GM23248 (cell line): ENCODE measurements around the gene PI4KA. TPM values are rescaled to one million over a fixed set of nuclear protein-coding genes. Genes with fewer than 3 reads are reported as not detected.
"Not testable (repeated sequence)": the region's sequence is repeated elsewhere in the genome, so short reads cannot be mapped to it uniquely, and the experiment has no call there.

Source experiments
- DNase-seq: peaks from one replicate; pipeline ENCODE4 v3.0.0-alpha.2; 2015
- H2AFZ ChIP-seq: fragments of 200-600 bp; sonication (generic); 2 replicates; pipeline ENCODE4 v1.6.1; 2016; ENCODE audit warnings: antibody characterized with exemption
- H3F3A ChIP-seq: fragments of 200-600 bp; sonication (generic); 2 replicates; pipeline ENCODE4 v1.6.1; 2016; ENCODE audit warnings: mild to moderate bottlenecking, antibody characterized with exemption, mixed run types; ENCODE audit not compliant: insufficient read depth
- H3K27ac ChIP-seq: fragments of 200-600 bp; sonication (generic); 2 replicates; pipeline ENCODE4 v1.5.1; 2016; ENCODE audit warnings: mild to moderate bottlenecking
- H3K27me3 ChIP-seq: fragments of 200-600 bp; sonication (generic); replicated peaks from 2 replicates; pipeline ENCODE4 v1.6.1; 2016; ENCODE audit warnings: mild to moderate bottlenecking; ENCODE audit not compliant: insufficient read depth
- H3K36me3 ChIP-seq: fragments of 200-600 bp; sonication (generic); 2 replicates; pipeline ENCODE4 v1.6.1; 2016; ENCODE audit warnings: low read depth, mild to moderate bottlenecking
- H3K4me1 ChIP-seq: fragments of 200-600 bp; sonication (generic); 2 replicates; pipeline ENCODE4 v1.6.1; 2016; ENCODE audit warnings: mild to moderate bottlenecking; ENCODE audit not compliant: insufficient read depth
- H3K4me2 ChIP-seq: fragments of 200-600 bp; sonication (generic); one replicate; pipeline ENCODE4 v1.6.1; 2016; ENCODE audit warnings: mild to moderate bottlenecking; ENCODE audit not compliant: unreplicated experiment
- H3K4me3 ChIP-seq: fragments of 200-600 bp; sonication (generic); 2 replicates; pipeline ENCODE4 v1.5.1; 2016; ENCODE audit warnings: mild to moderate bottlenecking
- H3K79me2 ChIP-seq: fragments of 200-600 bp; sonication (generic); 2 replicates; pipeline ENCODE4 v1.6.1; 2016; ENCODE audit warnings: mild to moderate bottlenecking; ENCODE audit not compliant: insufficient read depth
- H3K9ac ChIP-seq: fragments of 200-600 bp; sonication (generic); 2 replicates; pipeline ENCODE4 v1.6.1; 2016; ENCODE audit warnings: mild to moderate bottlenecking
- H3K9me2 ChIP-seq: fragments of 200-600 bp; sonication (generic); 2 replicates; pipeline ENCODE4 v1.6.1; 2016; ENCODE audit warnings: mixed run types, mild to moderate bottlenecking, moderate library complexity; ENCODE audit not compliant: insufficient read depth
- H3K9me3 ChIP-seq: fragments of 200-600 bp; sonication (generic); one replicate; pipeline ENCODE4 v1.6.1; 2017; ENCODE audit warnings: low read depth
- H4K20me1 ChIP-seq: fragments of 200-600 bp; sonication (generic); 2 replicates; pipeline ENCODE4 v1.6.0; 2016; ENCODE audit not compliant: insufficient read depth
- EZH2 ChIP-seq: fragments of 200-600 bp; sonication (generic); IDR thresholded peaks from 2 replicates; pipeline ENCODE4 v1.6.1; 2018; ENCODE audit warnings: antibody characterized with exemption, mild to moderate bottlenecking; ENCODE audit not compliant: insufficient read depth, poor library complexity, severe bottlenecking
- EZH2phosphoT487 ChIP-seq: fragments of 200-600 bp; sonication (generic); IDR thresholded peaks from 2 replicates; pipeline ENCODE4 v1.6.1; 2018; ENCODE audit warnings: antibody characterized with exemption, moderate library complexity, mild to moderate bottlenecking, low read depth; ENCODE audit not compliant: insufficient read depth
- WGBS, 2 experiments: methylation state at CpG; one replicate each; pipeline ENCODE4 v1.1.6; 2015 to 2017; ENCODE audit warnings: low lambda C conversion rate in 2 of 2, low coverage in 1 of 2; ENCODE audit errors: missing lambda C conversion rate in 2 of 2; 5-methylcytosine and 5-hydroxymethylcytosine counted together
- in situ Hi-C: fragments of 300-500 bp; cut with MboI; formaldehyde crosslinking; loops from 2 replicates; pipeline ENCODE4 v1.15.0; 2020
- polyA plus RNA-seq: library from polyadenylated mRNA; unstranded; fragments of >200 nt; fragmentation: Nextera tagmentation; extraction: Ambion mirVana; gene quantifications from 2 replicates; pipeline ENCODE4 v1.2.1, GENCODE V29; 2016
- total RNA-seq: library from RNA; depleted of rRNA; stranded (reverse); fragments of >200 nt; shearing (Covaris generic); gene quantifications from 2 replicates; pipeline ENCODE4 v1.2.3, GENCODE V29; 2014

The PI4KA gene
- total and polyA plus RNA-seq, 2 experiments from 2014 or later, result 31.1 to 34.5 TPM

DNA sequence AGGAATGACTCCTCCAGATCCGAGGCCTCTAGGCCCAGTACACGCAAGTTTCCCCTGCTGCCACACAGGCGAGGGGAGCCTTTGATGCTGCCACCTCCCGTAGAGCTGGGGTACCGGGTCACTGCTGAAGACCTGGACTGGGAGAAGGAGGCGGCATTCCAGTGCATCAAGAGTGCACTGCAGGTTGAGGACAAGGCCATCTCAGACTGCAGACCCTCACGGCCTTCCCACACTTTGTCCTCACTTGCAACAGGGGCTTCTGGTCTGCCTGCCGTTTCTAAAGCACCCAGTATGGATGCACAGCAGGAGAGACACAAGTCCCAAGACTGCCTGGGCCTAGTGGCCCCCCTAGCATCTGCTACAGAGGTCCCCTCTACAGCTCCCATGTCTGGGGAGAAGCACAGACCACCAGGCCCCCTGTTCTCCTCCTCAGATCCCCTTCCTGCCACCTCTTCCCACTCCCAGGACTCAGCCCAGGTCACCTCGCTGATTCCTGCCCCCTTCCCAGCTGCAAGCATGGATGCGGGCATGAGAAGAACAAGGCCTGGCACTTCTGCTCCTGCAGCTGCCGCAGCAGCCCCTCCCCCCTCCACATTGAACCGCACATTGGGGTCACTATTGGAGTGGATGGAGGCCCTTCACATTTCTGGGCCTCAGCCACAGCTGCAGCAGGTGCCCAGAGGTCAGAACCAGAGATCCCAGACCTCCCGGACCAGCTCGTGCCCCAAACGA lies 167.9 kb downstream of the PI4KA start:
- H3K79me2 ChIP-seq, H3F3A ChIP-seq: not testable (repeated sequence)
- WGBS, 2 experiments, result 83 to 84% methylated on average over 15 of the region's 15 CpGs

DNA sequence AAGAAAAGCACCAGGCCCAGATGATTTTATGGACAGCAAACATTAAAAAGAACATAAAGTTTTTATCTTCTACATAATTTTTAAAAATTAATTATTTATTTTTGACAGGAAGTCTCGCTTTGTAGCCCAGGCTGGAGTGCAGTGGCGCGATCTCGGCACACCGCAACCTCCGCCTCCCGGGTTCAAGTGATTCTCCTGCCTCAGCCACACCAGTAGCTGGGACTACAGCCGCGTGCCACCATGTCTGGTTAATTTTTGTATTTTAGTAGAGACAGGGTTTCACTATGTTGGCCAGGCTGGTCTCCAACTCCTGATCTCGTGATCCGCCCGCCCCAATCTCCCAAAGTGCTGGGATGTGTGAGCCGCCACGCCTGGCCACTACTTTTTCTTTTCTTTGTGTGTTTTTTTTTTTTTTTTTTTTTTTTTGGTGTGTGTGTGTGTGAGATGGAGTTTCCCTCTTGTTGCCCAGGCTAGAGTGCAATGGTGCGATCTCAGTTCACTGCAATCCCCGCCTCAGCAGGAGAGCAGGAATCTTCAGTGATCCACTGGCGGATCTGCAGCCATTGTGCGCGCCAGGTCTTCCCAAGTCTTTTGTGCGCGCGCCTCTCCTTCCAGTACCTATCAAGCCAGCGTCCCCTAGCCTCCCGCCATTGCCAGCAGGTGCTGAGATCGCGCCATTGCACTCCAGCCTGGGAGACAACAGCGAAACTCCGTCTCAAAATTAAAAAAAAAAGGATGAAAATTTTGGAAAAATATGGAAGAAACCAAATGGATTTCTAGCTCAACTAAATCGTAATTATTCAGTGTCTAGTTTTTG lies 171.0 kb downstream of the PI4KA start:
- H3K27me3 ChIP-seq, H3K79me2 ChIP-seq, in situ Hi-C loops, H3K4me2 ChIP-seq, H4K20me1 ChIP-seq, H3K4me3 ChIP-seq, H3F3A ChIP-seq, H2AFZ ChIP-seq, H3K27ac ChIP-seq, H3K9me3 ChIP-seq, H3K9me2 ChIP-seq, DNase-seq, H3K36me3 ChIP-seq, H3K4me1 ChIP-seq, H3K9ac ChIP-seq: not testable (repeated sequence)
- 92% methylated on average over 28 to 29 of the region's 29 CpGs for WGBS, 2 experiments

More for the DNA sequence above, 167.9 kb downstream of the PI4KA start:
- H3K27me3 ChIP-seq, H3K9ac ChIP-seq, H3K9me3 ChIP-seq, H4K20me1 ChIP-seq, DNase-seq, H3K9me2 ChIP-seq, H3K4me1 ChIP-seq, H2AFZ ChIP-seq, H3K4me3 ChIP-seq, H3K27ac ChIP-seq, H3K36me3 ChIP-seq, H3K4me2 ChIP-seq, in situ Hi-C loops: not testable (repeated sequence)

DNA sequence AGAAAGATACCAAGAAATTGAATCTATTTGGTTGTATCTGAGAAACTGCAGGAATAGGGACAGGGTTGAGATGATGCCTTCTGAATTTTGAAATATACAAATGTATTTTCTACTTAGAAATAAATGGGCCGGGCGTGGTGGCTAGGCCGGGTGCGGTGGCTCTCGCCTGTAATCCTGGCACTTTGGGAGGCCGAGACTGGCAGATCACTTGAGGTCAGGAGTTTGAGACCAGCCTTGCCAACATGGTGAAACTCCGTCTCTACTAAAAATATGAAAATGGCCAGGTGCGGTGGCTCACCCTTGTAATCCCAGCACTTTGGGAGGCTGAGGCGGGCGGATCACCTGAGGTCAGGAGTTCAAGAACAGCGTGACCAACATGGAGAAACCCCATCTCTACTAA lies 172.8 kb downstream of the PI4KA start:
- H4K20me1 ChIP-seq, H3K4me1 ChIP-seq, H3K9me2 ChIP-seq, H3K27me3 ChIP-seq, in situ Hi-C loops, H3K9me3 ChIP-seq, DNase-seq, H3K79me2 ChIP-seq, H2AFZ ChIP-seq, H3K4me2 ChIP-seq, H3K27ac ChIP-seq, H3F3A ChIP-seq, H3K36me3 ChIP-seq, H3K9ac ChIP-seq, H3K4me3 ChIP-seq: not testable (repeated sequence)
- WGBS, 2 experiments, result 90 to 95% methylated on average over 11 of the region's 11 CpGs

DNA sequence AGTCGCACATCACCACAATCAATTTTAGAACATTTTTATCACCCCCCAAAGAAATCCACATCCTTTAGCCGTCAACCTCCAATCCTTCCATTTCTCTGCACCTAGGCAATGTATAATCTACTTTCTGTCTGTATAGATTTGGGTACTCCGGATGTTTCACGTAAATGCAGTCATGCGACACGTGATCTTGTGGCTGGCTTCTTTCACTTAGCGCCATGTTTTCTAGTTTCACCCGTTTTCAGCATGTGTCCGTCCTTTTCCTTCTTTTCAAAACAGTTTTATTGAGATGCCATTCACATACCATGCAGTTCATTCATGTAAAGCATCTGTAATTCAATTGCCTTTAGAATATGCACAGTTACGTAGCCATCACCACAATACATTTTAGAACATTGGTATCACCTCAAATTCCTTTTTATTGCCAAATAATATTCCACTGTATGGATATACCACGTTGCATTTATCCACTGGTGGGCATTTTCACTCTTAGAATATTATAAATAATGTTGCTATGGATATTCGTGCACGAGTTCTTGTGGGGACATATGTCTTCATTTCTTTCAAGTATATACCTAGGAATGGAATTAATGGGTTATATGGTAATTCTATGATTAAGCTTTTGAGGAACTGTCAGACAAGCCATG lies 179.7 kb downstream of the PI4KA start:
- H3K4me3 ChIP-seq, H3K9me2 ChIP-seq, H2AFZ ChIP-seq, H3K27ac ChIP-seq, H3K36me3 ChIP-seq, H3K9ac ChIP-seq, H3K9me3 ChIP-seq, H4K20me1 ChIP-seq, H3K4me1 ChIP-seq, in situ Hi-C loops, H3K4me2 ChIP-seq, DNase-seq, H3F3A ChIP-seq, H3K79me2 ChIP-seq: not testable (repeated sequence)
- WGBS, 2 experiments, result 55 to 61% methylated on average over 13 of the region's 13 CpGs
- peaks cover 15% of the 10 kb centered on the region; the same call in 1 of the 2 replicates for H3K27me3 ChIP-seq

DNA sequence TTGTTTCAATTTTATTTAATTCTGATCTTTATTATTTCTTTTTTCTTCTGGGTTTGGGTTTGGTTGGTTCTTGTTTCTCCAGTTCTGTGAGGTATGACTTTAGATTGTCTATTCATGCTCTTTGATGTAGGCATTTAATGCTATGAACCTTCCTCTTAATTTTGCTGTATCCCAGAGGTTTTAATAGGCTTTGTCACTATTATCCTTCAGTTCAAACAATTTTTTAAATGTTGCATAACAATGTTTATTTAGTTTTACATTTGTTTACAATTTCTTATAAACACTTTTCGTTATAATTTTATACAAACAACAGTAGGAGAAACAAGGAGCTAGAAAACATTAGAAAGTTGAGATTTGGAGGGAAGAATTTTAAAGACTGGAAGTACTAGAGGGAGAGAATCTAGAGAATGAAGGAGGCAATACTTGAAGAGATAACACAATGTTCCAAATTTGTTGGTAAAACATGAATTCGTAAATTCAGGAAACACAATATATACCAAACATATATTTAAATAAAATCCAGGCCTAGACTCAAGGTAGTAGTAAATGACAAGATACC lies 180.8 kb downstream of the PI4KA start:
- Histone ChIP-seq H2AFZ (no peak overlapping the region), H3K4me2 (no peak overlapping the region), H3F3A (no peaks in the 10 kb centered on the region), H3K9ac (no peak overlapping the region), H3K27me3 (peaks cover 24% of the 10 kb centered on the region; the same call in 1 of the 2 replicates), H3K4me3 (no peak overlapping the region), H3K9me2 (no peaks in the 10 kb centered on the region), H3K79me2 (no peaks in the 10 kb centered on the region), H4K20me1 (no peaks in the 10 kb centered on the region), H3K4me1 (no peaks in the 10 kb centered on the region), H3K9me3 (no peaks in the 10 kb centered on the region), H3K36me3 (no peaks in the 10 kb centered on the region), H3K27ac (no peak overlapping the region)
- TF ChIP-seq EZH2phosphoT487 (no peak), EZH2 (no peak)
- 41 to 55% methylated on average over 2 of the region's 2 CpGs for WGBS, 2 experiments
- no peak for DNase-seq
- in situ Hi-C loops, result no loop called here

DNA sequence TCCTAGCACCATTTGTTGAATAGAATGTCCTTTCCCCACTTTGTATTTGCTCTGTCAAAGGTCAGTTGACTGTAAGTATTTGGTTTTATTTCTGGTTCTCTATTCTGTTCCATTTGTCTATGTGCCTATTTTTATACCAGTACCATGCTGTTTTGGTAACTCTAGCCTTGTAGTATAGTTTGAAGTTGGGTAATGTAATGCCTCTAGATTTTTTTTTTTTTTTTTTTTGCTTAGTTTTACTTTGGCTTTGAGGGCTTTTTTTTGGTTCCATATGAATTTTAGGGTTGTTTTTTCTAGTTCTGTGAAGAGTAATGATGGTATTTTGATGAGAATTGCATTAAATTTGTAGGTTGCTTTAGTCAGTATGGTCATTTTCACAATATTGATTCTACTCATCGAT lies 183.0 kb downstream of the PI4KA start:
- DNase-seq, result not testable (repeated sequence)

More for the DNA sequence above, 183.0 kb downstream of the PI4KA start:
- H3F3A ChIP-seq, H4K20me1 ChIP-seq, H3K9ac ChIP-seq, H3K9me2 ChIP-seq, H3K36me3 ChIP-seq, H3K4me2 ChIP-seq, H3K4me1 ChIP-seq, H2AFZ ChIP-seq, H3K79me2 ChIP-seq, H3K4me3 ChIP-seq, H3K27ac ChIP-seq, in situ Hi-C loops, H3K9me3 ChIP-seq: not testable (repeated sequence)
- H3K27me3 ChIP-seq, result peaks cover 43% of the 10 kb centered on the region
- 85 to 86% methylated on average over 1 of the region's 1 CpG for WGBS, 2 experiments
